ENCODE results near the gene USP27X.

USP27X gene

GRCh38 chrX:49884290-49884862 lies 5.1 kb downstream of the USP27X start:
- DNase-seq, result peak; percentile 62

DNA sequence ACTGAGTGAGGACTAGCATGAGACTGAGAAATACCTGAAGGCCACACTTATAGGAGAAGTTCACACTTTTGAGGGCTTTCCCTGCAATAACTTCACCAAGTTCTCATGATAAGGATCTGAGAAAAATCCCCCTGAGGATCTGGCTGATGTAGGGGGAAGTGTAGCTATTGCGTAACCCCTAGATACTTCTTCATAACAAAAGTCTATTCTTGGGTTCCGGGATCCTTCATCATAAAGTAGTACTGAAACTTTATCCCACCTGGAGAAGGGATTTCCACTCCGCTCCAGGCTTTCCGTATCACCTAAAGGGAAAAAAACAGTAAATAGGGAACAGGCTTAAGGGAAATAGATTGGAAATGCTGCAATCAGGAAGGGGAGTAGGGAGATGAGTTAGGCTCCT lies 13.3 kb downstream of the USP27X start:
- no peak for DNase-seq

DNA sequence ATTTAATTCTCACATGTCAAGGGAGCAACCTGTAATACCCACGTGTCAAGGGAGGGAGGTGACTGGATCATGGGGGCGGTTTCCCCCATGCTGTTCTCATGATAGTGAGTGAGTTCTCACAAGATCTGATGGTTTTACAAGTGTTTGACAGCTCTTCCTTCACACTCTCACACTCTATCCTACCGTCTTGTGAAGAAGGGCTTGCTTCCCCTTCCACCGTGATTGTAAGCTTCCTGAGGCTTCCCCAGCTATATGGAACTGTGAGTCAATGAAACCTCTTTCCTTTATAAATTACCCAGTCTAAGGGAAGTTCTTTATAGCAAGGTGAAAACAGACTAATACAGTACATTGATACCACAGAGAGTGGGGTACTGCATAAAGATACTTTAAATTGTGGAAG lies 17.7 kb downstream of the USP27X start:
- no peak for DNase-seq

DNA sequence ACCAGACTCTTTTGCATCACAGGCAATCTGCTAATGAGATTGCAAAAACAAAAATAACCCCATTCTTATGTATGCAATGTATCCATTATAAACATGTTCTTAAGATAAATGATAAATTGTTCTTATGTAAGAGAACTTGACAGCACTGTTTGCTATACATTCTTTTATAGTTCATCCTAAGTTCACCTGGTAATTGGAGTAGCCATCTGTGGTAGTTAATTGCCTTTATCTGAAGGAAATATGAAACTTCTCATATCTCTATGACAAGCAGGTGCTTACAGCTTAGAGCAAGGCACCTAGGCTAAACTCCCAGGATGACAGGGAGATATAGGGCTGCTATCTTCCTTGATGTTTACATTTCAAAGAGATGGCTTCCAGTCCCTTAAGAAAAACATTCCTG lies 21.8 kb downstream of the USP27X start:
- no peak for DNase-seq

GRCh38 chrX:49910344-49910743 lies 31.1 kb downstream of the USP27X start:
- DNase-seq, result no peak

- no peak for DNase-seq
These were observed 32.8 kb downstream of the USP27X start for GRCh38 chrX:49912086-49912485.

GRCh38 chrX:49912861-49913260 lies 33.6 kb downstream of the USP27X start:
- no peak for DNase-seq

DNA sequence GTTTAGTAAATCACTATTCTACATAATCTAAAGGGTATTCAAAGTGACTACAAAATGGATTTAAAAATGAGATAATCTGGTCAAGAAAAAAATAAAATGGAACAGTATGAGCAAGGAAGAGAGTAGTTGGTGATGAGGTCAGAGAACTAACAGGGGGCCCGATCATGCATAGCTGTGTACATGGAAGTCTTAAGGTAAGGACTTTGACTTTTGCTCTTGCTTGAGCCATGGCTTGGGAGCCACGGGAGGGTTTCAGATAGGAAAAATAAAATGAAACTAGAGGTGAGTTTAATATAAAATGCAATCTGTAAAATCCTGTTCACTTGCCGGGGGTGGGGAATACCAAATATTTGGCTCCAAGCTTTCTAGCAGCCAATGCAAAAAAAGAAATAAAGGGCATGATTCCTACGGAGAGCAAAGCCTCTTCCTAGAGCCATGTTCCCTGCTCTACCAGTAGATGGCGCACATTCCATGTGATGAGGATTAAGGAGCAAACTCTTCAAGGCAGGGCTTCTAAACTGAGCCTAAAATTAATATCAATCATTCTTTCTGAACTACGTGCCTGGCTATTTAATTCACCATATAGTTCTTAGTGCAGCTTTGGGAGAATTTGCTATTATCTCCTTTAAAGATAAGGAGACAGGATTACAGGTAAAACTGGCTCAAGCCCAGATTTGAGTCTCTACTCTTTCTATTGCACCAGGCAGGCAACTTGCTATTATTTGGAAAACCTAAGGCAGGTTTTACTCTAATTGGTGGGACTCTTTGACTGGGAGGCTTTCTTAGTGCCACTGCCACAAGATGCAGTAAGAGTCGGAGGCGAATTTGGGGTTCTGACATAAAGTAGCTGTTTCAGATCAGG lies 36.3 kb downstream of the USP27X start:
- DNase-seq, result peak; percentile 69

DNA sequence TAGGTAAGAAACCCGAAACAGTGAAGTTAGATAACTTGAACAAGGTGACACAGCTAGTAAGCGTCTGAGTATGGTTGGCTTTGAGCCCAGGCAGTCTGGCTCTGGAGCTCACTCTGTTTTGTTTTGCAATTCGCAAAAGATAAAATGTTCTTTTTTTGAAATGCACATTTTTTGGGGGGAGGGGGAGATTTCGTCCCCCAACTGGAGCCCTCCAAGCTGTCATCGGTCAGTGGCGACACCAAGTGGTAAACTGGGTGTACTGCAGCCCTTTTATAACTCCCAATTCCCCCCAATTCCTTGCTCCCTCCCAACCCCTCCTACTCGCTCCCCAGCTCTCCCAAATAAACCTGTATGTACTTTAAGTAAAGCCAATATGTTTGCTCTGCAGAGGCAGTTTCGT lies 40.3 kb downstream of the USP27X start:
- DNase-seq, result peak; percentile 58

DNA sequence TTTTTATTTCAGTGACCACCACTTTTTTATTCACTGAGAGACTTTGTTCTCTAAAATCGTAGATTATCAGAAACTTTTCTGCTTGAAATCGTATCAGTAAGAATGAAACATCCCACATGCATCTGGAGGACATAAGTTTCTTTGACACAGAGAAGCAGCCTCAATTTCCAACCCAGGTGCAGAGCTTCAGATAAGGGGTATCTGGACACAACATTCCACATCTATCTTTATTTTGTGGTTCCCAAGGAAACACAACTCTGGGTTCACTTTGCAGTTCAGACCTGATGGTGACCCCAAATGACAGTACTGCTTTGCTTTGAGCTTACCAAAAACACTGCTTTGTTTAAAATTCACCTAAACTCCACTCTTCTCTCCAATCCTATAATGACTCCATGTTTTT lies 41.8 kb downstream of the USP27X start:
- no peak for DNase-seq

DNA sequence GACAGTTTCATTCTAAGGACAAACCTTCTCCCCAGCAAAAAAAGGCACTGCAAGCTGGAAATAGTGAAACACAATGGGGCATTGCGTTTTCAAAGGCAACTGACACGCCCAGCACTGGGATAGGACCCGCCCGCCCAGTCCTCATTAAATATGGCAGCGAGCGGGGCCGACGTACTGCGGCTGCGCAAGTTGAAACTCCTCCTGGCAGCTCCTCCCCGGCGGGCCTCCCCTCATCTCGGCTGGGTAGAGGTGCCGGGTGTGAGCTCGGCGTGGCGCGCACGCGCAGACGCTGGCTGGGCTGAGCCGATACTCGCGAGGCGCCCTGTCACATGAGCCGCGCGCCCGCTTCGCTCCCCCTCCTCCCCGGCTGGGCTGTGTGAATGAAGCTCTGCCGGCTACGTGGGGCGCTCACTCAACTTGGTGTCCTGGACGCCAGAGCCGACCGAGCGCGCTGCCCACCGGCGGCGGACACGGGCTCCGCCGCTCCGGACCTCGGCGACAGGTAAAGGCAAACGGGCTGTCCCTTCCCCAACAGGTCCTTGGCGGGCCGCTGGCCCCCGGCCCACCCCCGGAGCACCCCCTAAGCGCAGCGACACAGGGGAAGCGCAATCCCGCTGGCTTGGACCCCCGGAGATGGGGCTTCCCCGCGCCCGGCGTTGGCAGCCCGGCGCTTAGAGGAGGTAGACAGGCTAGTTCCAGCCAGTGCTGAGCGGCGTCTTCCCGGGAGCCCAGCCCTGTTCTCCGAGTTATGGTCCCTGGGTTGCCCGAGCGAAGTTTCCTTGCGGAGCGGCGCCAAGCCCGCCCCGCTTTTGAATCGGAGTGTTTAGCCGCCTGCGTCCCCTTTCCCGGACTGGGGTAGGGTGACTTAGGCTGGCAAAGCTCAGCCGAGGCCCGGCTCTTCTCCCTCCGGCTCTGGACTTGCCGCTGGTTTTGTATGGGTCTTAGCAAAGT lies 43.3 kb downstream of the USP27X start, which contains the start of gene CLCN5:
Gene CLCN5 (plus strand): TSS at position 306 of the 951 bp plus-strand sequence. CDS start 2,703 bp downstream, outside the sequence.
- peak; percentile 96 for DNase-seq

DNA sequence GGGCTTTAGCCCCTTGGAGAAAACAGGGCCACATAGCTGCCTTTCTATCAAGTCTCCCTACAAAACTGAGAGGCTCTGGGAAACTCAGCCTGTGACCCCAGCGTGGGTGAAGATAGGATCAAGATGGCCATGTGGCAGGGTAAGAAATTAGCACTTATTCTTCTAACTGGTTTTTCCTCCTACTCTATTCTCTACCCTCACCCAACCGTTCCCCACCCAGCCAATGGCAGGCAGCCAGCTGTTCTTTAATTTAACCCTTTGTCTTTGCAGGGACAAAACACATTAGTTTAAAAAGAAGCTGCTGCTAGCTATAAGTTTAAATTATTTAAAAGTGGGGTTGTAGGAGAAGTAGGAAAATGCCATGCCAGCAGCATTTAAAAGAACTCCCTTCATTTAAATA lies 45.9 kb downstream of the USP27X start:
- DNase-seq, result no peak

- no peak for DNase-seq
These were observed 50.8 kb downstream of the USP27X start for GRCh38 chrX:49930039-49930438.
